Stimulated activated CD4-positive, alpha-beta T cell treated with anti-CD3 and anti-CD28 coated beads, Interleukin-2, amount 100 ng/mL, for 48 hours (primary cell): ENCODE data around the gene TLX1.
"Not testable (repeated sequence)": the region's sequence is repeated elsewhere in the genome, so short reads cannot be mapped to it uniquely, and the experiment has no call there.

ENCODE experiments used
- DNase-seq, 2 donors: peaks; one replicate each; pipeline ENCODE4 v3.0.0-alpha.2; 2020

The TLX1 gene

DNA sequence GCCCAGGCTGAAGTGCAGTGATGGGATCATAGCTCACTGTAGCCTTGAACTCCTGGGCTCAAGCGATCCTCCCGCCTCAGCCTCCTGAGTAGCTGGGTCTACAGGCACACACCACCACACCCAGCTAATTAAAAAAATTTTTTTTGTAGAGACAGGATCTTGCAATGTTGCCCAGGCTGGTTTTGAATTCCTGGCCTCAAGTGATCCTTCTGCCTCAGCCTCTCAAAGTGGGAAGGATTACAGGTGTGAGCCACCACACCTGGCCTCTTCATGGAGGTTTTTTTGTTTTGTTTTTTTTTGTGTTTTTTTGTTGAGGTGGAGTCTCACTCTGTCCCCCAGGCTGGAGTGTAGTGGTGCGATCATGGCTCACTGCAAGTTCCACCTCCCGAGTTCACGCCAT lies 23.4 kb downstream of the TLX1 start:
- not testable (repeated sequence) for DNase-seq

GRCh38 chr10:101155896-101156295 lies 24.8 kb downstream of the TLX1 start:
- DNase-seq: no peak

GRCh38 chr10:101157756-101158458 lies 26.8 kb downstream of the TLX1 start:
- DNase-seq: no peak

- DNase-seq: no peak
These were observed 27.5 kb downstream of the TLX1 start for GRCh38 chr10:101158459-101159058.

DNA sequence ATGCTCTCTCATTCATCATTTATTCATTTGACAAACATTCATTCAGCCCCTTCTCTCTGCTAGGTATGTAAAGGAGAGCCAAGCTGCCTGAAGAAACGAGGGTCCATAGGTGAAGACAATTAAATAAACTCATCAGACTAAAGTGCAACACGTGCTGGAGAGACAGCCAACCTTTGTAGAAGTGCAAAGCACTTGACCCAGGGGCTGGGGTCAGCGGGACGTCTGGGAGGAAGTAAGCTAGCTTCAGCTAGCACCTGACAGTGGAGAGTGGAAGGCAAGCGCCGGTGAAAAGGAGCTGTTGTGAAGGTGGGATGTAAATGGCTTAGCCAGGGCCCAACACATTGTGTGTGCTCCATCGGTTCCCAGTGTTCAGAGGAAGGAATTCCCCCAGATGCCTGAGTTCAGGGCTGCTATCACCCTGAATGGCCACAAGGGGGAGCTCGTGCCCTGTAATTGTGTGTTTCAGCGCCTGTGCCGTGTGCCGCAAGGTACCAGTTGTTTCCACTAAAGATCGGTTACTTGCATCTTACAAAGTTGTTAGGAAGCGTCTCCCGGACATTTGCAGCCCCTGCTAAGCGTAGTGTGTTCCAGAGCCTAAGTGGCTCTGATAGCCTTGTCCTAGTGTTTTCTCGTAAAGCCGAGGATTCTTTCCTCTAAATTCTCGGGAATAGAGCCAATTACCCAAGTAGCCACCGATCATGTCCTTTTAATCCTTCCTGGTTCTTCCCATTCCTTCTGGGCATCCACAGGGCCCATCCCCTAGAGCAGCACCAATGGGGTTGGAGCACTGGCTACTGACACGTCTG lies 30.6 kb downstream of the TLX1 start:
- DNase-seq: peak; percentile 67 to 71

- DNase-seq: no peak
These were observed 31.6 kb downstream of the TLX1 start for GRCh38 chr10:101162677-101163076.

DNA sequence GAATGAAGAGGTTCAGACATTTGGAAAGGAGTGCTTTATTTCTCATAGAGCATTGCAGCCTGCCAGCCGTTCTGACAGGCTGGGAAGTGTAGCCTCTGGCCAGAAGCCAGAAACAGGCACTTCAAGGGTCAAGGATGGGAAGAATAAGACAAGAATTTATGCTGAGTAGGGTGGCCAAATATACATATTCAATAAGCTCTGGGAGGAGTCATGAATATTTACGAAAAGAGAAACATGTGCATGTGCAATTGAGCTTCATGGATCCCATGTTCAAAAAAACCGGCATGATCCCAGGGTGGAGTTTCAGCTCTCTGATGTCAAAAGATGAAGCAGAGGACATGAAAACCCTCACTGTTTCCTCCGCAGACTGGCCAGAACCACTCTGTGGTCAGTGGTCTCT lies 32.9 kb downstream of the TLX1 start:
- no peak for DNase-seq

DNA sequence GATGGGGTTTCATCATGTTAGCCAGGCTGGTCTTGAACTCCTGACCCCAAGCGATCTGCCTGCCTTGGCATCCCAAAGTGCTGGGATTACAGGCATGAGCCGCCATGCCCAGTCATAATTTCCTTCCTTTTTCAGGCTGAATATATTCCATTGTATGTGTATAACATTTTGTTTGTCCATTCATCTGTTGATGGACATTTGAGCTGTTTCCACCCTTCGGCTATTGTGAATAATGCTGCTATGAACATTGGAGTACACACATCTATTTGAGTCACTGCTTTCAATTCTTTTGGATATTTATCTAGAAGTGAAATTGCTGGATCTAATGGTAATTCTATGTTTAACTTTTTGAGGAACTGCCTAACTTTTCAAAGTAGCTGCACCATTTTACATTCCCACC lies 34.6 kb downstream of the TLX1 start:
- no peak for DNase-seq

DNA sequence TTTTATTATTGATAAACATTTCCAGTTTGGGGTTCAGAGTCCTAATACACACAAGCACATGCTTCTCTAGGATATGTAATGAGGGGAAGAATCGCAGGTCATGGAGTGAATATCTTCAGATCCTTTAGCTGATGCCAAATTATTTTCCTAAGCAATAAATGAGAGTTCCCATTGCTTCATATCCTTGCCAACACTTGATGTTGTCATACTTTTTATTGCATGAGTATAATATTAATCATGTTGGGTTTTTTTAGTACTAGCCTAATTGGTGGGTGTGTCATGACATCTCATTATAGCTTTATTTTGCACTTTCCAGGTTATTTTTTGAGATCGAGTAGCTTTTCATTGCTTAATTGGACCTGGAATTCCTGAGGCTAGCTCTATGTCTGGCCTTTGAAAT lies 35.3 kb downstream of the TLX1 start:
- no peak for DNase-seq

DNA sequence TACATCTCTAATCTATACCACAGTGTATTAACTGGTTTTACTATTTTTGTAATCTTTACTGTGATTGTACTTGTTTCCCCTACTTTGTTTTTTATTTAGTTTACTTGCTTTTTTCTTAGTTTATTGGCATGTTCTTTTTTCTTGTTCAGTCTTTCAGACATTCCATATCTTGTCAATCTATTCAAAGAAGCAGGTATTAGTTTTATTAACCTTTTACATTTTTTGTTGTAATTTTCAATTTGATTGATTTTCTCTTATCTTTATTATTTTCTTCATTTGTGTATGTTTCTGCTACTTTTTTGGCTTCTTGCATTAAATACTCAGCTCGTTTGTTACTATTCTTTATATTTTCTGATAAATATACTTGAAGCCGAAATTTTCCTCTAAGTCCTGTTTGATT lies 41.6 kb downstream of the TLX1 start:
- DNase-seq: no peak

DNA sequence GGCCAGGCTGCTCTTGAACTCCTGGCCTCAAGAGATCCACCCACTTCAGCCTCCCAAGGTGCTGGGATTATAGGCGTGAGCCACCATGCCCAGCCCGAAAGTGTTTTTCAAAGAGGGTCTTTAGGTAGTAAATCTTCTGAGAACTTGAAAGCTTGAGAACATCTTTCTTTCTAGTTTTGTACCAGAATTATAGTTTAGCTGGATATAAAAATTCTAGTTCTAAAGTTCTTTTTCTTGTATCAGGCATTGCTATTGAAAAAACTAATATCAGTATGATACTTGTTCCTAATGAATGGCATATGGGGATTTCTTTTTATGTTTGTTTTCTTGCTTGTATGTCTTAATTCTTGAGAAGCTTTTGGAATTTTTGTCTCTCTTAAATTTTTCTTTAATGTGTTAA lies 43.2 kb downstream of the TLX1 start:
- no peak for DNase-seq

- DNase-seq: no peak
These were observed 45.5 kb downstream of the TLX1 start for GRCh38 chr10:101176577-101176976.

DNA sequence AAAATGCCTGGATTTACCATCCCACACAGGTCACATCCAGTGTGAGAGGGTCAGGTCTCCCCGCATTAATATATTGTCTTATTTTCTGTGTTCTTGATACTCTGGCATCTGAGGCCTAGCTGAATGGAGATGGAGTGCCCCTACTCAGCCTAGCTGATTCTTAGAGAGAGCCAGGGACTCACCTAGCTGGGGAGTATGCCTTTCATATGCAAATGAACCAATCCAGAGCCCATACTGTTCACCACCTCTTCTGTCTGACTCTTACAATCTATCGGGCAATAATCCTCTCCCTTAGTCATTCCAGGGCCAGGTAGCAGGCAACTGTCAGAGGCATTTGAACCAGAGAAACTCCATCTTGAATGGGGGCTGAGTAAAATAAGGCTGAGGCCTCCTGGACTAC lies 51.8 kb downstream of the TLX1 start:
- DNase-seq: no peak

GRCh38 chr10:101183458-101184183 lies 52.5 kb downstream of the TLX1 start:
- no peak for DNase-seq
